NCI-H146 treated with DMSO at 0.1 percent for 48 hours (cell line): ENCODE results near the gene SHLD1.

Experiments
- DNase-seq: peaks from one replicate; lab custom pipeline; 2025; ENCODE audit not compliant: unreplicated experiment; lab: John Stamatoyannopoulos, UW

Gene SHLD1

GRCh38 chr20:5844063-5844681, 94.0 kb downstream of the SHLD1 start:
- DNase-seq = peak; percentile 95

GRCh38 chr20:5845681-5846615, 95.7 kb downstream of the SHLD1 start:
- DNase-seq = peak; percentile 58

- DNase-seq = no peak
Measured at GRCh38 chr20:5848711-5849505, 98.7 kb downstream of the SHLD1 start.

GRCh38 chr20:5855939-5856338, 105.7 kb downstream of the SHLD1 start:
- DNase-seq = no peak

GRCh38 chr20:5859608-5860007, 109.4 kb downstream of the SHLD1 start:
- DNase-seq = no peak

GRCh38 chr20:5862703-5863039, 112.5 kb downstream of the SHLD1 start:
- no peak for DNase-seq

GRCh38 chr20:5863040-5863833, 113.0 kb downstream of the SHLD1 start:
- DNase-seq = no peak

GRCh38 chr20:5864428-5864827, 114.2 kb downstream of the SHLD1 start:
- DNase-seq = no peak

- DNase-seq = no peak
Measured at GRCh38 chr20:5864873-5865587, 114.8 kb downstream of the SHLD1 start.

- no peak for DNase-seq
Measured at GRCh38 chr20:5865604-5866003, 115.4 kb downstream of the SHLD1 start.

- DNase-seq = peak; percentile 30
Measured at GRCh38 chr20:5870568-5870981, 120.4 kb downstream of the SHLD1 start.

- peak; percentile 43 for DNase-seq
Measured at GRCh38 chr20:5871459-5872410, 121.5 kb downstream of the SHLD1 start.

- no peak for DNase-seq
Measured at GRCh38 chr20:5877128-5877527, 126.9 kb downstream of the SHLD1 start.

GRCh38 chr20:5880326-5880725, 130.1 kb downstream of the SHLD1 start:
- DNase-seq = no peak

- DNase-seq = peak; percentile 54
Measured at GRCh38 chr20:5881703-5882102, 131.5 kb downstream of the SHLD1 start.

GRCh38 chr20:5882166-5882565, 132.0 kb downstream of the SHLD1 start:
- DNase-seq = peak; percentile 54

- no peak for DNase-seq
Measured at GRCh38 chr20:5884465-5885335, 134.5 kb downstream of the SHLD1 start.

GRCh38 chr20:5885866-5886265, 135.7 kb downstream of the SHLD1 start:
- DNase-seq = no peak
